Mononuclear cell (primary cell): ENCODE data around the gene HES5. TPM values are rescaled to one million over a fixed set of nuclear protein-coding genes. Genes with fewer than 3 reads are reported as not detected.

Experiments
- H3K27me3 ChIP-seq: 2 replicates; pipeline ENCODE4 v1.6.0; 2011; ENCODE audit warnings: low read length, control low read depth; ENCODE audit not compliant: insufficient read depth
- H3K4me1 ChIP-seq: 2 replicates; pipeline ENCODE4 v1.5.1; 2011; ENCODE audit warnings: mild to moderate bottlenecking, low read length, control low read depth; ENCODE audit not compliant: insufficient read depth
- H3K4me3 ChIP-seq: 2 replicates; pipeline ENCODE4 v1.5.1; 2011; ENCODE audit warnings: mild to moderate bottlenecking, low read length, moderate library complexity
- H3K9me3 ChIP-seq: 2 replicates; pipeline ENCODE4 v1.5.1; 2011; ENCODE audit warnings: low read depth, mild to moderate bottlenecking, control low read depth, low read length
- total RNA-seq: library from RNA; depleted of rRNA; stranded (reverse); fragments of >200 nt; gene quantifications from one replicate; pipeline ENCODE4 v1.2.3, GENCODE V29; 2012

Gene HES5
- total RNA-seq, 1 donor = not detected

DNA sequence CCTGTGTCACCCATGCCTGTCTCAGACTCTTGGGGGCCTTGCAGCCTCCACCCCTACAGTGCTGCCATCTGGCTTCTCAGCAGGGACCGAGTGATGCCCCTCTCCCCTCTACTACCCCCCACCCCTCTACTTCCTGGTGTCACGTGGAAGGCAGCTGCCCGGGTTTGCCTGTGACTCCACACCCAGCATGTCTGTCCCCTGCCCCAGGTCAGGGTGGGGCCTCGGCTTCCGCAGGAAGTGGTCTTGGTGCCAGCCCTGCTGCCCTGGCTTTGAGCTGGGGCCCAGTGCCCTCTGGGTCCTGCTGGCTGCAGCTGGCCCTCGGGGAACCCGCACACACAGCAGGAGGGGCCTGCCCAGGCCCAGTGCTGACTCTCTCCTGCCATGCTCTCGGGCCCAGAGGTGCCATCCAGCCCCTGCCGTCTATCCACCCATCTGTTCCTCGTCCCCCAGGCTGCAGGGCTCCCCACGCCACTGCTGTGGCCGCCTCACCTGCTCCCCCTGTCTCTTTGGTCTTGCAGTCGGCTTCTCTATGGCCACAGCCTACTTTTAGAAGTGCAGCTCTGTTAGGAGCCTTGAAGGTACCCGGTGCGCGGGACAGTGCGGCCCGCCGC is 30.0 kb downstream of the HES5 start:
- Histone ChIP-seq H3K4me1 (peaks cover 30% of the 10 kb centered on the region), H3K9me3 (no peaks in the 10 kb centered on the region), H3K4me3 (no peak overlapping the region), H3K27me3 (no peaks in the 10 kb centered on the region)

DNA sequence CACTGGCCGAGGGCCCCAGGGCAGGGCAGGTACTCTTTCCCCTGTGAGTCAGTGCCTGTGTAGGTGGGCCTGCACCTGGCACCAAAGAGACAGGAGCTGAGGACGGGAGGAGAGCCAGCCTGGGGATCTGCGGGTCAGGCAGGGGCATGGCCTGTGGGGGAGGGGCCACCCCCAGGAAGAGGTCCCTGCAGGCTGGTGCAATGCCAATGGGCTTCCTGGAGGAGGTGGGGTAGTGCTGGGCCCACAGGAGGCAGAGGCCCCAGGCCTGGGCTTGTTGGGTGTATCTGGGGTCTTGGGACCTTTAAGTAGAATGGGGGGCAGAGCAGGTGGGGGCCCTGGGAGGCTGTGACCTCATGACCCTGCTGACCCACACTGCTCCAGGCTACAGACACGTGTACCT is 30.8 kb downstream of the HES5 start:
- H3K27me3 ChIP-seq = no peaks in the 10 kb centered on the region
- peaks cover 31% of the 10 kb centered on the region for H3K4me1 ChIP-seq

DNA sequence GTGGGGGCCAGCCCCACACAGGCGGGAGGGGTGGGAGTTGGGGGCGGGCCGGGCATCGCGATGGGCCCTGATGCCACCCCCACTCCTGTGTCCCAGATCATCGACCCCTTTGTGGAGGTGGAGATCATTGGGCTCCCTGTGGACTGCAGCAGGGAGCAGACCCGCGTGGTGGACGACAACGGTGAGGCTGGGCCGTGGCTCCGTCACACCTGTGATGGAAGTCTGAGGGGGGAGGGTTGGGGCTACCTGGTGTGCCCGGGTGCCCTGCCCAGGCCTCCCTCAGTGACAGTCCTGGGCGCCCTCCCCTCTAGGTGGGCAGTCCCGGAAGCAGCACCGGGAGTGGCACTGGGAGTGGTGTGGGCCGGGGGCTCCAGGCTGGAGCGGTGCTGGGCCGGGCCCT is 31.4 kb downstream of the HES5 start:
- Histone ChIP-seq H3K27me3 (no peaks in the 10 kb centered on the region), H3K9me3 (no peaks in the 10 kb centered on the region), H3K4me3 (no peak overlapping the region), H3K4me1 (peaks cover 38% of the 10 kb centered on the region)

More for the DNA sequence above, 30.8 kb downstream of the HES5 start:
- H3K4me3 ChIP-seq = no peak overlapping the region
- H3K9me3 ChIP-seq = no peaks in the 10 kb centered on the region

DNA sequence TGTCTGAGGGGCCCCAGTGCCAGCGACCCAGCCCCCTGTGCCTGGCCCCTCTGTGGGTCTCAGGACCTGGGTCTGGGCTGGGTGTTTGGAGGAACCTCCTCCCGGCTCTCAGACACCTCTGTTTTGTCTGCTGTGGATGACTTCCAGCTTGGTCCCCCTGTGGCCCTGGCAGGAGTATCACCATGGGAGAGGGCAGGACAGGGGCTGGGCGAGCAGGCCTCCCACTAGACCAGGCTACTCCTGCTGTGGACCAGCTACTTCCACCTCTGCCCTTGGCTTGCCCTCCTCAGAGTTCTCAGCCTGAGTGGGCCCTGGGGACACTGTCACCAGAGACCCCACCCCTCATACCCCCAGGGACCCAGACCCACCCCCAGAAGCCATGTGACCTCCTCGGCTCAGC is 32.2 kb downstream of the HES5 start:
- Histone ChIP-seq H3K4me3 (no peak overlapping the region), H3K9me3 (no peaks in the 10 kb centered on the region), H3K27me3 (no peaks in the 10 kb centered on the region), H3K4me1 (peaks cover 45% of the 10 kb centered on the region)

DNA sequence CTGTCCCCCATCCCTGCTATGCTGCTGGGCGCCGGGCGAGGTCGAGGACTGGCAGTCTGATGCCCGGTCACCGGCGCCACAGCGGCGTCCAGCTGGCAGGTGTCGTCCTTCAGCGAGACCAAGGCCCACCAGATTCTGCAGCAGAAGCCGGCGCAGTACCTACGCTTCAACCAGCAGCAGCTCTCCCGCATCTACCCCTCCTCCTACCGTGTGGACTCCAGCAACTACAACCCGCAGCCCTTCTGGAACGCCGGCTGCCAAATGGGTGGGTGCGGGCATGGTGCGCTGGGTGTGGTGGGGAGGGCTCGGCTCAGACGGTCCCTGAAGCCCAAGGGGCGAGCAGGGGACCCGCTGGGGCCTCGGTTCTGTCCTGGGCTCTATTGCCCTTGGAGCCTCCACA is 33.3 kb downstream of the HES5 start:
- H3K4me1 ChIP-seq = peaks cover 45% of the 10 kb centered on the region
- no peaks in the 10 kb centered on the region for H3K9me3 ChIP-seq
- no peaks in the 10 kb centered on the region for H3K27me3 ChIP-seq
- no peak overlapping the region for H3K4me3 ChIP-seq

DNA sequence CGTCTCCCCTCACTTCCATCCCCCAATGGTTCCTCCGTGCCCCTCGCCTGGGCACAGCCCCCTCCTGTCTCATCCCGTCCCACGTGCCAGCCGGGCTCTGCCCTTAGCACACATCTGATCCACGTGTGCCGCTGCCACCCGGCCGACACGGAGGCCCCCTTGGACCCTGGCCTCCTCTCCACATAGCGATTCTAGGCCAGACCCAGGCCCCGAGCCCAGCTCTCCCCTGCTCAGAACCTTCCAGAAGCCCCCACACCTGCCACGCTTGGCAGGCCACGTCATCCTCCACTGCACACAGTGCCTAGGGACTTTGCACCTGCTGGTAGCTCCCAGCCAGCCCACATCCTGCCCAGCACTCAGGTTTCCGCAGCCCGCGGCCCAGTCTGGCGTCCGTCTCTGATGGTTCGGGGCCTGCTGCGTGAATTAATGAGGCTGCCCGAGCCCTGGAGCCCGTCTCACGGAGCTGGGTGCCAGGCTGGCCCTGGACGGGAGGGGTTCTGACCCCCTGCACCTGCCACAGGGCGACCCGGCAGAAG is 33.9 kb downstream of the HES5 start:
- no peaks in the 10 kb centered on the region for H3K9me3 ChIP-seq
- peaks cover 45% of the 10 kb centered on the region for H3K4me1 ChIP-seq
- H3K27me3 ChIP-seq = no peaks in the 10 kb centered on the region
- no peak overlapping the region for H3K4me3 ChIP-seq

DNA sequence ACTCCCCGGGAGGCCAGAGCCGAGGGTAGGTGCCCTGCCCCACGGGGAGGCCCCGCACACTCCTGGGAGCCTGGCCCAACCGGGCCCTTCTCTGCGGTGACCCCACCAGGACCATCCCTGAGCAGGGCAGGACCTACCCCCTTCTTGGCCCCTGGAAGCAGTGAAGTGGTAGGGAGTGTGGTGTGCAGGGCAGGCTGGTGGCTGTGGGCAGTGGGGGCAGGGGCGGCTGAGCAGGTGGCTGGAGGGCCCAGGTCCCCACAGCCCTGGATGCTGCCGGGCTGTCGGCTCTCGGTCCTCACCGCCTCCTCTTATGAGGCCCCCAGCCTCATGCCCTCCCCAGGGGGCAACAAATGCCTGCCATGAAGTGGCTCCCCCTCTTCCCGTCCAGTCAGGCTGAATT is 34.5 kb downstream of the HES5 start:
- H3K4me3 ChIP-seq = no peak overlapping the region
- H3K27me3 ChIP-seq = no peaks in the 10 kb centered on the region
- no peaks in the 10 kb centered on the region for H3K9me3 ChIP-seq
- peaks cover 45% of the 10 kb centered on the region for H3K4me1 ChIP-seq

DNA sequence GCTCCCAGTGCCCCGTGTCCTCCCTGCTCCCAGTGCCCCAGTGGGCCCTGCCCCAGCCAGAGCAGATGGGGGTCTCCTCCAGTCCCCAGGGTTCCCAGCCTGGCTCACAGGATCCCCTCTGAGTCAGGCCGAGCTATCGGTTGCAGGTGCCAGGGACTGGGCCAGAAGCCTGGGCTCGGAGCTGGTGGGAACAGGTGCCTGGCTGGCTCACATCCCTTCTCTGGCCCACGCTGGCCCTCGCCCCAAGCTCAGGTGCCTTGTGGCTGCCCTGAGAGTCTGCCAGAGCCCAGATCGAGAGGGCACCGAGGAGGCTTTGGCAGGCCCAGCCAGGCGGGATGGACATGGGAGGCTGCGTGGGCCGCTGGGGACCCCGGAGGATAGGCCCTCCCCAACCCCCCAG is 35.0 kb downstream of the HES5 start:
- H3K9me3 ChIP-seq = no peaks in the 10 kb centered on the region
- peaks cover 40% of the 10 kb centered on the region for H3K4me1 ChIP-seq
- H3K27me3 ChIP-seq = no peaks in the 10 kb centered on the region
- H3K4me3 ChIP-seq = no peak overlapping the region

DNA sequence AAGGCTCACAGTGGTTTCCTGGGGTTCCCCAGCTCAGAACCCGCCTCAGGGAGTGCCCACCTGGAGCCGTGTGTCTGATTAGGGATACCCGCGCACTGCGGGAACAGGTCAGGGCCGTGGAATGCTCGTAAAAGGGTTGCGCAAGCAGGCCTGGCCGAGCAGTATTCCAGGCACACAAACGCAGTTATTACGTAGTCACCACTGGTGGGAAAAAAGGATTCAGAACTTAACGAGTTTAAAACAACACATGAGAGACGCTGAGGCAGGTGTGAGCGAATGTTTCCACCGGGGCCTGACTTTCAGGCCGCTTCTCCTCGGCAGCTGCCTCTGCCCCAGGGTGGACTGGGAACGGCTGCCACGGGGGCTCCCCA is 35.8 kb downstream of the HES5 start:
- Histone ChIP-seq H3K4me1 (peaks cover 33% of the 10 kb centered on the region), H3K27me3 (no peaks in the 10 kb centered on the region), H3K9me3 (no peaks in the 10 kb centered on the region), H3K4me3 (no peak overlapping the region)

DNA sequence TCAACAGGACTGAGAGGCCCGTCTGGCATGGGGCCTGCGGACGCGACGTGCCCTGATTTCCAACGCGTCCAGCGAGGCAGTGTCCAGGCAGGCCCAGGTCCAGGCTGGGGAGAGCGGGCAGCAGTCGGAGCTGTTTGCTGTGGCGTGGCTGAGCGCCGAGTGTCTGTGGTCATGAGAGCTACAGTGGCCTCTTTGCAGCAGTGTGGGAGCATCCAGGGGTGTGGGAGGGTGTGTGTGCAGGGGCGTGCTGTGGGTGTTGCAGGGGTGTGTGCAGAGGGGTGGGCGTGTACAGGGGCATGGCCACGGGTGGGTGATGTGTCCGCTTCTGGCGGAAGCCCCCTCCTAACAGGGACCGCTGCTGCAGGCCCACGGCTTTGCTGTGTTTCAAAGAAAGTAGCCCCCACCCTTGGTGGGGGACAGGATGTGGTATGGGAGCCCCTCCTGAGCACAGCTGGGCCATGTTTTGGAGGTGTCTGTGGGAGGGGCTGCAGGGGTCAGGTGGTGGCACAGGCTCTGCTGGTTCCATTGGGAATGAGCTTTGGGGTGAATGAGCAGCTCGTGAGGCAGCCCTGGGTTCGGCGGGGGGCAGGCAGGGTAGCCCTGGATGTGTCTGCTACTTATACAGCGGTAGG is 36.3 kb downstream of the HES5 start:
- peaks cover 29% of the 10 kb centered on the region for H3K4me1 ChIP-seq
- no peaks in the 10 kb centered on the region for H3K9me3 ChIP-seq
- no peaks in the 10 kb centered on the region for H3K27me3 ChIP-seq
- no peak overlapping the region for H3K4me3 ChIP-seq

DNA sequence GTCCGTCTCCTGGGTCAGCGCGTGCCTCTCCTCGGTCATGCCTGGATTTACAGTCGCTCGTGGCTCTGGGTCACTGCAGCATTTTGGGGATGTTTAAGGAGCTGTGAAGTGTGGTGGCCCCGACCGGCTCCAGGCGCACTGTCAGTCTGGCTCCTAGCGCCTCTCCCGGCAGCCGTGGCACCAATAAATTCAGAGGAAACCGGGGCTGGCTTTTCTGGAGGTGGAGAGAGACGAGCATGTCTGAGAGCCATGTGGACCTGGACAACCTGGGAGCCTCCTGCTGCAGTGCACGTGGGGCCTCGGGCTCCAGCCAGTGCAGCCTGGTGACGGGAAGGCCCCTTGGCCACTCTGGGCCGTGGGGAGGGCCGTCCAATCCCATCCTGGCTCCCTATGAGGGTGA is 36.8 kb downstream of the HES5 start:
- Histone ChIP-seq H3K27me3 (no peaks in the 10 kb centered on the region), H3K4me3 (no peak overlapping the region), H3K4me1 (peaks cover 29% of the 10 kb centered on the region), H3K9me3 (no peaks in the 10 kb centered on the region)

DNA sequence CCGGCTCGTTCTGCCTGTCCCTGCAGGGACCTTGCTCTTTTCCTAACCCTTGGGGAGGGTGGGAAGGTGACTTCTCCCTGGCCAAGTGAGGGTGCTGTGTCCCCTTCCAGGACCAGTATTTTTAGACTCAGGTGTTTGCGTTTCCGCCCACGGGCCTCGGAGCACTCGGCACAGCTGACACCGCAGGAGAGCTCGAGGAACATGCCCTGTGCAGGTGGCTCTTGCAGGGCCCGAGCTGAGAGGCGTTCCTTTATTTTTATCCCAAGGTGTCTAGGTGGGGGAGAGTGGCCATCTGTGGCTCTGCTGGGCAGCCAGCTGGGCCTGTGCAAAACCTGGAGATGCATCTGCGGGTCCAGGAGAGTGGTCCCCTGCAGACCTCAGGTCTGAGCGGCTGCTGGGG is 38.0 kb downstream of the HES5 start:
- no peaks in the 10 kb centered on the region for H3K9me3 ChIP-seq
- H3K4me3 ChIP-seq = no peak overlapping the region
- no peaks in the 10 kb centered on the region for H3K27me3 ChIP-seq
- peaks cover 28% of the 10 kb centered on the region for H3K4me1 ChIP-seq

DNA sequence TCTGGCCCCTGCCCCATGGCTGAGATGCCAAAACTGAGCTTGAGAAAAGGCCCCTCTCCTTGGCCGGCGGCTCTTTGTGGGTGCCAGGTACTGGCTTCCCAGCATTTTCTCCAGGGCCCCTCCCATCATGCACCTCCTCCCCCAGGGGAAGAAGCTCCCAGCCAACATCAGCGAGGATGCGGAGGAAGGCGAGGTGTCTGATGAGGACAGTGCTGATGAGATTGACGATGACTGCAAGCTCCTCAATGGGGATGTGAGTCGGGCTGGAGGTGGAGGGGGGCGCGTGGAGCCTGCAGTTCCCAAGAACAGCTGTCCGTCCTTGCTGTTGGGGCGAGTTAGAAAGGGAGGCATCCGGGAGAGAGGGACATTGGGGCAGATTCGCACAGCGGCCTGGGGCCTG is 40.4 kb downstream of the HES5 start:
- H3K9me3 ChIP-seq = no peaks in the 10 kb centered on the region
- H3K4me3 ChIP-seq = no peak overlapping the region
- H3K27me3 ChIP-seq = no peaks in the 10 kb centered on the region
- H3K4me1 ChIP-seq = peaks cover 16% of the 10 kb centered on the region

DNA sequence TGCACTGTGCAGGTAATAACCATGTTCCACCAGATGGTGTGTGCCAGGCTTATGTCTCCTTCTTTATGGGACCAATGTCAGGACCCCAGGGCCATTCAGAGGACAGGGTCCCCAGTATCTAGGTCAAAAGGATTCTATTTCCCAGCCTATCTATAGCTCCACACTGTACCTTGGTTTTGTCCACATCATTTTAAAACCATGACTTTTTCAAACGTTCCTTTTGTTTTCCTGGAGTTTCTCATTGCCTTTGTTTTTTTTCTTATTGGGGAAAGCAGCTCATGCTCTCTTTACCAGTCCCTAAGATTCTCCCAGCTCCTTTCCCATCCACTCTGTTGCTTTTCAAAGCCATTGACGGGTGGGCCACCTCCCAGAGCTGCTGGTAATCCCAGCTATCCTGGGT is 41.4 kb downstream of the HES5 start:
- H3K4me3 ChIP-seq = no peak overlapping the region
- H3K27me3 ChIP-seq = no peaks in the 10 kb centered on the region
- H3K4me1 ChIP-seq = peaks cover 8% of the 10 kb centered on the region
- no peaks in the 10 kb centered on the region for H3K9me3 ChIP-seq

DNA sequence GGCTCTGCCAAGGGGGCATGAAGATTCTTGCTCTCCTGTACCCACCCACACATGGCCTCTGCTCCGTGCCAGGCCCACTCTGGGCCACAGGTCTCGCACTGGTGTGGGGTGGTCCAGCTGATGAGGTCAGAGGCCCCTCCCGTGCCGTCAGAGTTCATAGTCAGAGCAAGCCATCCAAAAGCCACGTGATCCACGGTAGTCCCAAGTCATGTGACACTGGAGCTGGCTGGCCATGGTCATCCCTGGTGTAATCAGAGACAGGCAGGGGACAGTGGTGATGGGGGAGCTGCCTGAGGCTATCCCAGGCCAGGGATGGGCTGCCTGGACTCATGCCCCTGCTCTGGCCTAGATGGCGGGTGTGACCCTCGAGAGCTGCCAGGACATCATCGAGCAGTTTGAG is 43.5 kb downstream of the HES5 start:
- Histone ChIP-seq H3K27me3 (no peaks in the 10 kb centered on the region), H3K9me3 (no peaks in the 10 kb centered on the region), H3K4me3 (no peak overlapping the region), H3K4me1 (no peaks in the 10 kb centered on the region)

DNA sequence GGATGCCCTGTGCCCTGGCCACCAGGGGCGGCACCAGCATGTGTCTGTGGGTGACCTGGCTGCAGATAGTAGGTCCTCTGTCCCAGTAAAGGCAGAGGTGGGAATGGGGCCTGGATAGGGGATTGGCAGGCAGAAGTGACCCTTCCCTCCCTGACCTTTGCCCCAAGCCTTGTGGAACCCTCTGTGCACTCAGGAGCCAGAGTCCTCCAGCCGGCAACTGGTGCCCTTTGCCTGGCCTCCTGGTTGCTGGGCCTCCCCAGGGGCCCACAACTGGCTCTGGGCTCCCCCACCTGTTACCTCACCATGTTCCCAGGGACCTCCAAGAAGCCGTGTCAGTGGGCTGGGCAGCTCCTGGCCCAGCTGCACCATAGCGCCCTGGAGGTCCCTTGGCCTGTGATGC is 44.0 kb downstream of the HES5 start:
- Histone ChIP-seq H3K9me3 (no peaks in the 10 kb centered on the region), H3K4me3 (no peak overlapping the region), H3K4me1 (no peaks in the 10 kb centered on the region), H3K27me3 (no peaks in the 10 kb centered on the region)
